Suprapubic skin (tissue), 4 donors: ENCODE measurements around the gene MADCAM1.

Experiments
- CTCF ChIP-seq, 2 donors: fragments of 200-600 bp in 1 of 2; fragments of 450-650 bp in 1 of 2; sonication (generic) in 1 of 2; IDR thresholded peaks; one replicate each; pipeline ENCODE4 v1.5.1; 2016 to 2019; ENCODE audit warnings: antibody characterized with exemption in 2 of 2, mild to moderate bottlenecking in 1 of 2, moderate library complexity in 1 of 2
- EP300 ChIP-seq: sonication (generic); formaldehyde crosslinking; IDR thresholded peaks from one replicate; pipeline ENCODE4 v1.6.1; 2017; ENCODE audit warnings: antibody characterized with exemption
- POLR2A ChIP-seq, 2 donors: fragments of 450-650 bp; IDR thresholded peaks; one replicate each; pipeline ENCODE4 v1.6.1; 2017; ENCODE audit warnings: antibody characterized with exemption in 2 of 2, mild to moderate bottlenecking in 2 of 2, moderate library complexity in 2 of 2
- POLR2AphosphoS5 ChIP-seq, 3 donors: sonication (generic); formaldehyde crosslinking; IDR thresholded peaks; one replicate each; pipeline ENCODE4 v1.6.1; 2017; ENCODE audit warnings: antibody characterized with exemption in 3 of 3

DNA sequence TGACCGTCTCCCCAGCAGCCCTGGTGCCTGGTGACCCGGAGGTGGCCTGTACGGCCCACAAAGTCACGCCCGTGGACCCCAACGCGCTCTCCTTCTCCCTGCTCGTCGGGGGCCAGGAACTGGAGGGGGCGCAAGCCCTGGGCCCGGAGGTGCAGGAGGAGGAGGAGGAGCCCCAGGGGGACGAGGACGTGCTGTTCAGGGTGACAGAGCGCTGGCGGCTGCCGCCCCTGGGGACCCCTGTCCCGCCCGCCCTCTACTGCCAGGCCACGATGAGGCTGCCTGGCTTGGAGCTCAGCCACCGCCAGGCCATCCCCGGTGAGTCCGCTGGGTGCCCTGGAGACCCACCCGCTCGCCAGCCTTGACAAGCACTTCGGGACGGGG, 2.2 kb downstream of the MADCAM1 start:
- TF ChIP-seq EP300 (no peak), CTCF (IDR thresholded peaks at IDR 0.05) (no peak), POLR2A (IDR thresholded peaks at IDR 0.05) (no peak), POLR2AphosphoS5 (IDR thresholded peaks at IDR 0.05) (no peak)
